ENCODE measurements around the gene LRRN3.

LRRN3 gene

DNA sequence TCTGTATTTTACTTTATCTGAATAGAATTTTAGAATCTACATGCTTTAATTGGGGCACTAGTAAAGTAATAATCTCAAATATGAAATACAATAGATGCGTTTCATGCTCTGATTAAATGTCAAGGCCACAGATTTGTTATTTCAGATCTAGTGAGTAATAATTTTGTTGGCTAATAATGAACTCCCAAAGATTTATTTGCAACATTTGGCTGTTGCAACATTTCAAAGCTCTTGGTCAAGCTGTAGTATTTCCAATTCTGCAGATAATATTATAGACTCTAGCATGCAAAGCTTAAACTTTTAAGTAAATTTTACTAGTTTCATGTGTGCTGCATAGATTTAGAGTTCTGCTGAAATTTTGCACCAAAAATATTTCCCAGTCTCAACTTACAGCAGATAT is 16.7 kb downstream of the LRRN3 start:
- no peak for DNase-seq

DNA sequence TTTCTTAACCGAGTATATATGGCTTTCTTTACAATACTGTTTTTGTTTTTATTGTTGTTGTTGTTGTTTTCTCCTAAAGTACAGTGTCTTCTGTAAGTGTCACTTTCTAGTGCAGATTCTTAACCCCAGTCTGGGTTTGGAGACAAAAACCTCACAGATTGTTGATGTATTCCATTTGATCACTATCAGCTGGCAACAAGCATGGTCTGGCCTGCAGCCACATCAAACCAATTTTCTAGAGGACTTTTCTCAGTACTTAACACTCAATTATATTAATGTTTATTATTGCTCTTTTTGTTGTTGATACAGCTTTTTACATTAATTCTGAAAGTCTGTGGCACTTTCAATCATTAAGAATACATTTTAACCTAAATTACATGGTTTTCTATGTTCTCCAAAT is 17.1 kb downstream of the LRRN3 start:
- peak in 2 of 3 experiments; percentile 30 to 85 for DNase-seq

DNA sequence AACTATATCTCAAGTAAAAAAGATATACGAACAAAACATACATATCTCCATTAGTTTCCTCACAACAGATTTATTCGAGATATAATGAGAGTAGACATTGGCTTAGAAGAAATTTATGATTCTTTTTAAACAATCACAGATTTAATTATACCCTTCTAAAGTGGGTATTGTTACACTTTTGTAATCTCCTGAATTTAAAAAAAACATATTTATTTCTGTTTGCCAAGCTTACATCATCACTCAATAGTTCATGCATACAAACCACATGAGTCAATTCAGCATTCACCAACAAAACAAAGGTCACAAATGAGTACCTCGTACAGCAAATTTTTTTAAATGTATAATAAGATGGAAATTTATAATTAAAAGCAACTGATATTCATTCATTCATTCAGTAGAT is 17.6 kb downstream of the LRRN3 start:
- DNase-seq = peak in 2 of 3 experiments; percentile 15 to 85

DNA sequence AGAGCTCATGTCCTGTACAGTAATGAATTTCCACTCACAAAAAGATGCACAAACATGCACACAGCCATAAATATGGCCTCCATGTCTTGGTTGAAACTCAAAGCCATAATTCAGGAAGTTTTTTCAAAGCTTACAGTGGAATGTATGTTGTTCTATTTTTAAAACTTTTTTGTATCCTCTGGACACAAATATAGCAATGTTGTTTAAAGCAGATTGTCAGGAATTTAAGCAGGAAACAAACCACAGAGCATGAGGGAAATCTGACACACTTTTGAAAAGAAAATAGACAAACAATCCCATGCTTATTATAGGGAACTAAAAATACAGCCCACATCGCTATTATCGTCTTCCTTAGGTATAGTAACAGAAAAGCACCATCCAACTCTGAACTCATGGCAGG is 21.5 kb downstream of the LRRN3 start:
- DNase-seq = no peak

DNA sequence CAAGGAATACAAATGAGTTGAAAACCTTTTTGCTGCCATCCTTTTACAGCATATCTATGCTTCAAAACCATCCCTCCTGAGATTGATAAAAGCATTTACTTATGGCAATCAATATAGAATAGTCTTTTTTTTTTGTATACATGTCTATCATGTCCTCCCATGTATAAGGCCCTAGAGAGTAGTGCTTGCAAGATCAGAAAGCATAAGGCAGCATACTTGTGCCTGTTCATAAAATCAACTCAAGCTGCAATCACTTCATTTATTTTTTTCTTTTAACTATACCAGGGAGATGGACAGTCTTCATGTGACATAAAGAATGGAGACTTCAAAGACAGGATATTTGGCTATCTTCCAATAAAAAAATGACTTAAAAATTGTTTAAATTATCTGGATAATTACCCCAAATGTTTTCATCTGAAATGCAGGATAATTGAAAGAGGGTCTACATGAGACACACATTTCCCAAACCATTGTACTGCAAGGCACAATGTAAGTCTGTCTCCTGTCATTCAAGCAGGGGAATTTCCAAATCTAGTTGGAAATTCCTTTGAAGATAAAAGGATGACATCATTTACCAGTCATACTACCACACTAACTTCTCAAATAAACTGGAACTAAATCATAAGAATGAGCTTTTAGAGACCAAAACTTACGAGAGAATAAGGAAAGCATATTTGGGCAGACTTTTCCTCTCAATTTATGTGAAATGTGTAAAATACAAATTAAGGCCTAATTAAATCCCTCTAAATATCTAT is 22.5 kb downstream of the LRRN3 start:
- DNase-seq = no peak

DNA sequence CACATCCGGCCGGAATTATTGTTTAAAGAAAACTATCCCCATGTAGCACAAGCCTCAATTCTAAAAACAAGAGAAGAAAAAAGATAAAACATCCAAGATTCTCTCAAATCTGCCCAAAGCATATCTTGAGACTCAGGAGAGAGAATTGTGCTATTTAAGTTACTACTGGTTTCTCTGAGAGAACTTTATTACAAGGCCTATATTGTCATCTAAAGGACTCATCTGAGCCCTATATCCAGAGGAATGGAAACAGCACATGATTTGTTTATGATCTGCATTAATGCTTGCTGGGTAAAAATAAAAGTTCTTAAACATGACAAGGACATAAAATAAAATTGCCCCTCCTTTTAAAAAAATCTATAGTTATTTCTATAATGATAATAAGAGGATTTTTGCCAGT is 25.0 kb downstream of the LRRN3 start:
- no peak for DNase-seq

DNA sequence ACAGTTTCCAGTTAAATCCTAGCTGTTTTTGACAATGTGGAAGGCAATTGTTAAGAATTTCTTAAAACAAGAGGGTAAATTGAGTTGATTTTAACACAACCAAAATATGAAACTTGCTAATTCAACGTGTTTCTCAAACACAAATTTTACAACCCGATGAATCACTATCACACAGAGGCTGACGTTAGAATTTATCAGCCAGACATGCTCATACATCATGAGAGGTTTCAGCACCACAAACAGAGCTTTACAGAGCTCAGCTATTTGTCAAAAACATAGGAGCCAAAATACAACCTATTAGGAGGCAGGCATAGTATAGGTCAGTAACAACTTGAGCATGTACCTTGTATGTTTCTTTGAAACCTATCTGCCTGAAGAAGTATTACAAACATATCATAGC is 36.1 kb downstream of the LRRN3 start:
- DNase-seq = no peak

DNA sequence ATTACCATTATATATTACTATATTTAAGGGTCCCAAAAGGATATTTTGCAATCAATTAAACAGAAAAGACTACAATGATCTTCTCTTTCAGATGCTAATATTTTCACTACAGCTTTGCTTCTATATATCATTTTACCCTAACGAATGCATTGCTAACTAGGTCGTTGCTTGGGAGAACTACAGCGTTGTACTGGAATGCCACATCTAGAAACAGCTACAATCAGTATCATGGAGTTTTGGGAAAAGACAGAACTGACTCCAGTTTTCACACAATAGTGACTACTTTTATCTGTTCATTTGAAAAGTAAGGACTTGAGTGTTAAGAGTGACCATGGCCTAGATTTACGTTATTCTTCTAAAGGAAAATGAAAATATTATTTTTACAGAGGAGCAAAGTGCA is 38.5 kb downstream of the LRRN3 start:
- DNase-seq = no peak

DNA sequence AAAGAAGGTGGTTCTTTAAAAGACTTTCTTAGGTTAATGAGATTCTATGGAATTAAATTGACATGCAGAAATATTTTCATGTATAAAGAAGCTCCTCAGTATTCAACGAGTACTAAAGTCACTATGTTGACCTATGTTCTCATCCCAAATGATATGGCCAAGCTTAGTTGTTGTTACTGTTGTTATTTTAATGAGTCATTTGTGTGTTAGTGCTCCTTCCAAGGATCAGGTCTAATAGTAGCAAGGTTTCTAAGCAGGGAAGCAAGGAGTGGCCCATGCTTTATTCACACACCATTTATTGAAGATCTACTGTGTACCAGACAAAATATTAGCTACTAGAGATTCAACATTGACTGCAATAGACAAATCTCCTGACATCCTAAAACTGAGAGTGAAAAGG is 41.9 kb downstream of the LRRN3 start:
- no peak for DNase-seq

DNA sequence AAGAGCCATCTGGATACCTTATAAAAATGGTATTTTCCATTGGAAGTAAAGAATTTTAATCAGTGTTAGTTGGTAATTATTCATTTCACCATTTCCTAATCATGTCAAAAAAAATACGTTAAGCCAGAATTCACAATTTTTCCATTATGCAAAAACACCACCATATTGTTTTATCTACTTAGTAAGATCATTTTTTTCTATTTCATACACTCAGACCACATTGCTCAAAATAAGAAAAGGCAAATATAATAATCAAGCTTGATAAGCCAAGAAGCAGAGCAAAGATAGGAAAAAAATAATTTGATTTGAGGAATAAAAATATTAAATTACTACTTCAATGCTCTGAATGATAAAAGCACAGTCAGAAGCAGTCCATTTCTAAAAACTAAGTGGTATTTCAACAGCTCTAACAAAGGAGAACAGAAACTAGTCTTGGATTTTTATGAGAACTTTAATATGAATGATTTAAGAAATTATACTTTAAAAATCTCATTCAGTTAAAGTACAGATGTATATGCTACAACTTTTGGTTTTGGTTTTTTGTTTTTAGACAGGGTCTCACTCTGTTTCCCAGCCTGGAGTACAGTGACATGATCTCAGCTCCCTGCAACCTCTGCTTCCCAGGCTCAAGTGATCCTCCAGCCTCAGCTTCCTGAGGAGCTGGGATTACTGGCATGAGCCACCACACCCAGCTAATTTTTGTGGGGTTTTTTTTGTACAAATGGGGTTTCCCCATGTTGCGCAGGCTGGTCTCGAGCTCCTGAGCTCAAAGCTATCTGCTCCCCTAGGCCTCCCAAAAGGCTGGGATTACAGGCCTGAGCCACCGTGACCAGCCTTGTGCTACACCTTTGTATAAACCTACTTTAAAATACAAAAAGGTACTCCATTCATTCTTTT is 46.6 kb downstream of the LRRN3 start:
- no peak for DNase-seq

DNA sequence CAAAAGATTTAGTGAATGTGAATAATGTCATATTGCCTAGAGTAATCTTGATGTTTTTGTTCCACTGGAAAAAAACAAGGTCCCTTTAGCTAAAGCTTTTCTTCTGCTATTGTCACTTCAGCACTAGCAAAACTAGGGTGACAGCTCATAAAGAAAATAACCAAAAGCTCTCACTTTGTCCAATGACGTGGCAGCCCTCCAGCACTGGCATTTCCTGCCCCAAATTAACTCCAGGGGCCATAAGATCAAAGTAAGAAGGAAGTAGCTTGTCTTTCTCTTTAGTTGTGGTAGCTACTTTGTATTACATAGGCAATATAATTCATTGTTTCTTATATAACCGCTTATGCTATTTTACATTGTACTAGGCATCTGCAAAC is 47.3 kb downstream of the LRRN3 start:
- no peak for DNase-seq

DNA sequence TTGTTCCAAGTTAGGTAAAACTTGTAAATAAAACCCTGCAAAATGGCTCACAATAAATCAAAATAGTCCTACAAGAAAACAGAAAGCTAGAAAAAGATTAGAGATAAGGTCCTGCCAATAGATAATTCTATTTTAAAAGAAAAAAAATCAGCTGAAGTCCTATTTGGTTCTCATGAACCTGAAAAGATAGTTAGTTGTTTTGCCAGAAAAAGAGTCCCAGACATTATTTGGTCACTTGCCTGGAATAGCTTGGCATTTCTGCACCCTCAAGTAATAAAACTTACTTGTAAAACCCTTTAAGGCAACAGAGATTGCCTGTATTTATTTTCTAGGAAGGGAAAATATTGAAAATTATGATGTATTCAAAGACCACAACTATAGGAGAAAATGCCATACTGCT is 47.7 kb downstream of the LRRN3 start:
- DNase-seq = no peak

DNA sequence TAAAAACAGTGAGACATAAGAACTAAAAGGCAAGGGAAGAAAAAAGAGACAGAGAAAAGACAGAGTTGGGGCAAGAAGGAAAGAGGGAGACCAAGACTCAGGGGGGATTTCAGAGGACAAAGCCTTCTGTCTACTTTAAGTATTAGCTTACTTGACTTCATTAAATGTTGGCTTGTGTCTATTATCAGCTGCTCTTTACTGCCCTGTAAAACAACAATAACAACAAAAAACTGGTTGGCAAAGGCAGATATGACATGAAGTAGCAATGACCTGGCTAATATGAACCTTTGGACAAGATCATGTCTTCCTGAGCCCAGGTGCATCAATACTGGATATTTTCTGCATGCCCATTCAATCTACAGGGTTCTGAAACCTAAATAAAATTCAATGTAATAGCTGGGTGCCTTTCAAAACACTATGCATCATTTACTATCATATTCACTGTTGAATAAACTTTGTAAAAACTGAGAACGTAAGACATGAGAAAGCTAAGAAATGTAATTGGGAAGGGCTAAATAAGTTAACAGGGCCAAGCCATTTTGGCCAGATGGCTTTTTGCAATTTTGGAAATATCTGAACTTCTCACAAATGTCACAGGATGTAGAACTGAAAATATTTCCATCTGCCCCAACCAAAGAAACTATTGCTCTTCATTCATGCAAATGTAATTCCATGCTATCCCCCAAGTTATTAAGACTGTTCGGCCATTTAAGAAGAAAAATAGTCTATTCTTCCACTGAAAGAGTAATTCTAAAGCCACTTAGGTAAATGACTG is 49.4 kb downstream of the LRRN3 start:
- DNase-seq = no peak

DNA sequence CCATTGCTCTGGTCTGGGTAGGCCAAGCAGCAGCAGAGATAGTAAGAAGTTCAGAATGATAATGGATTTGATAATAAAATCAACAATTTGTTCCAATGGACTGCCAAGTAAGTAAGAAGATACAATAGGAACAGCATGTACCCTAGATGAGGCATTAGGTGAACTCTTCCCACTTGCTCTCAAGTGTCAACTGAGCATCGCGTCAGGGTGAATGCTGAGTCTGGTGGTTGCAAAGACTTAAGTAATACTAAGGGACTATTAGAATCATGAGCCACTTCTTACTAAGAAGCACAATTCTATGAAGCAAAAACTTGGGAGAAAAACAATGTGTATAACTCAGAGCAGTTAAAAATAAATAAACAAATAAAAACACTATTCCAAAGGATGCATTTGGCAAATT is 54.5 kb downstream of the LRRN3 start:
- DNase-seq = no peak

DNA sequence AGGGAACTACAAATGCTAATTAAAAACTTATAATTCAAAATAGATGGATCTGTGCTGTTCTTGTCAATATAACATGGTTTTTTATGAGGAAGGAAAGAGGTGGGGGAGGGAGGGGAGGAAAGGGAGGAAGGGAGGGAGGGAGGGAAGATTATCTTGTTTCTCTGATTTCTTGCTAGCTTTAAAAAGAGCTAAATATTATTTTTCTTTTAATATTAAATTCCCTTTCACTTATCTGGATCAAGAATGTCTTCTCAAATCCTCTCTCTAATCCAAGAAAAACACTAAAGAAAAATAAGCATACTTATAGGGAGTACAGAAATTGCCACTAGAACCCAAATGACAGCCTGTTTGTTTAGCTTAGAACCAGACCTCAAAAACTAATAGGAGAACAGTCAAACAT is 55.2 kb downstream of the LRRN3 start:
- DNase-seq = no peak

DNA sequence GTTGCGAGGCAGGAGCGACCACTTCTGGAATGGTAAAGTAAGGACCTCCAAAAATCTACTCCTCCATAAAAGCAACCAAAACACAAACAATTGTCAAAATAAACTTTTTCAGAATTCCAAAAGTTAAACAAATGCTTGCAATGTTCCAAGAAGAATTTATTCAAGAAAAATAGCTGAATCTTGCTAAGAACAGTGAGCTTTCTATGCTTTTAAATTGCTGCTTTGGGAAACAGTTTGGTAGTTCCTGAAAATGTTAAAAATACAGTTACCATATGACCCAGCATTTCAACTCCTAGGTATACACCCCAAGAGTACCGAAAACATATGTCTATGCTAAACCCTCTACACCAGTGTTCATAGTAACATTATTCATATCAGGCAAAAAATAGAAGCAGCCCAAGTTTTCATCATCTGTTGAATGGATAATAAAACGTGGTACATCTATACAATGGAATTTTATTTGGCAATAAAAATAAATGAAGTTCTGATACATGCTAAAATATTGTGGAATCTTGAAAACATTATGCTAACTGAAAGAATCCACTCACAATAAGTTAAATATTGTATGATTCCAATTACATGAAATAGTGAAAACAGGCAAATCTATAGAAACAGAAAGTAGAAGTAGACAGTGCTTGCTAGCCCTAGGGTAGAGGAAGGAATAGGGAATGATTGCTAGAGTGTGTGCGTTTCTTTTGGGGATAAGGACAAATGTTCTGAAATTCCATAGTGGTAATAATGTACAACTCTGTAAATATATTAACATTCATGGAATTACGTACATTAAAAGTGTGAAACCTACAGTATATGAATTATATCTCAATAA is 57.0 kb downstream of the LRRN3 start:
- no peak for DNase-seq

DNA sequence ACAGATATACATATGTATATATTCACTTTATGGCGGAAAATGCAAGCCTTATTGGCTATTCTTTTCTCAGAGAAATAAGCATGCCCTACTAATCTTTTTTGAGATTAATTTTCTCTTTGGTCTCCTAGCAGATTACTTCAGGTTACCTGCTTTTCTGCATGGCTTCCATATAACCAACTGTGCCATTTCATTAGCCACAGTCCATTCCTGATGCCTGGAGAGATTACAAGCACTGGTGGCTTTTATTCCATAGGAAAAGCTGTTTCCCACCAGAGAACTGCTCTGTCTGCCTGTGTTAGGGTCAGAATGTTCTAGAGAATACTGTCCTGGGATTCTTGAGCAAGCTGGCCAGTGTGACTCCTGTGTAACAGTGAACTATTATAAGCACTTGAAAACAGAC is 59.8 kb downstream of the LRRN3 start:
- no peak for DNase-seq

DNA sequence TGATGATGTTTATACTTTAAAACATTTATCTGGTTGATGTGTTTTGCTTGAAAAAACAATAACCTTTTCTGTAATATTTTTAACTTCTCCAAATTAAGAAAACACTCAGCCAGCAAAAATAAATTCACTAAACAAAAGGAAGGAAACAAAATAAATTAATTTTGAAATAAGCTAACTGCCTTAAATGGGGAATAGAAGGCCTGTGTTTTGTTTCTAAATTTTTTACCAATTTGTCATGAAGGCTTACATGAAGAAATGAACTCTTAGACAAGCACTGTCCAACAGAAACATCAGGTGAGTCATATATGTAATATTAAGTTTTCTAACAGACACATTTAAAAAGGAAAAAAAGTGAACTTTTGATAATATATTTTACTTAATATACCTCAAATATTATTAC is 68.5 kb downstream of the LRRN3 start:
- no peak for DNase-seq

DNA sequence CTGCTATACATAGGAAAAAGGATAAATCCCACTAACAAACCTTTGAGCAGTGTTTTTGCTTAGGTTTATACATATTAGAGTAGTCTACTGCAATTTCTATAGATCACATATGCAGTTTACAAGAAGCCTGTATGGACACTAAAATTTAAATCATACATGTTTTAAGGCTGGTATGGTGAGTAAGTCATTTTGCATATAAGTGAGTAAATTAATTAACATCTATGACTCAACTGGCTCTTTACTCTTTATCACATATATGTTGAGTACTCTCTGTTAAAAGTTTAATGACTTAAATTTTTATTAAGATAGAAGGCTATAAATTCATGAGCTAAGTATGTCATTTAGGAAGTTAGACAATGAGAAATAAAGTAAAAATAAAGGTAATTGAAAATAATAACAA is 69.4 kb downstream of the LRRN3 start:
- DNase-seq = no peak

DNA sequence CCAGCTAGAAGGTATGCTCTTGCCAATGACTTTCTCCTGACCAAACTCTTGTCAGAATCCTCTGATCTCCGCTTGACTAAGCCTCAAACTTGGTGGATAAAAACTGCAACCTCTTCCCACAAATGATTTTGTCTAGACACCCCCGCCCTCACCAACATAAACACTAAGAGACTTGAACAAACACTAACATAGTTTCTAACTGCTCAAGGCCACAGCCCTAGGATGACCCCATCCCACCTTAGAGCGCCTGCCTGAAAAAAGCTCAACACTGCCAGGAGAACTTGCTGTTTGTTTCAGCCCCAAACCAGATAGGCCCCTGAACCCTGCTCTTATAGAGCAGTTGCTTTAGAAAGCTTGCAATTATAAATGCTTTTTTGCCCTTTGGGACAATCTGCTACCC is 71.8 kb downstream of the LRRN3 start:
- no peak for DNase-seq

DNA sequence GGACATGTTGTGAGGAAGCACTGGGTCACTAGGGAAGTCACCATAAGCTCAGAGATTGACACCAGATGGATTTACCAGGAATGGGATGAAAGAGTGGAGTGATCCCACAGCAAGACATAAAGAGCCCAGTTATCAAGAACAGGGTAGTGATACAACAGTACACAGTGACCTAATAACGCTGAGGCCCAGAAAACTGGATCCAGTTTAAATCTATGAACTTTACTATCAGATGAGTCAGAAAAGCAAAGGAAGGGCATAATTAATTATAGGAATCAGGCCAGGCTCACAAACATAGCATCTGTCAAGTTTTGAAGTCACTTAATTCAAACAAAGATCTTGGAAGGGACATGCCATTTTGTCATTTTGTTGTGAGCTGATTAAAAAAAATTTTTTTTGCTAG is 73.5 kb downstream of the LRRN3 start:
- DNase-seq = no peak

DNA sequence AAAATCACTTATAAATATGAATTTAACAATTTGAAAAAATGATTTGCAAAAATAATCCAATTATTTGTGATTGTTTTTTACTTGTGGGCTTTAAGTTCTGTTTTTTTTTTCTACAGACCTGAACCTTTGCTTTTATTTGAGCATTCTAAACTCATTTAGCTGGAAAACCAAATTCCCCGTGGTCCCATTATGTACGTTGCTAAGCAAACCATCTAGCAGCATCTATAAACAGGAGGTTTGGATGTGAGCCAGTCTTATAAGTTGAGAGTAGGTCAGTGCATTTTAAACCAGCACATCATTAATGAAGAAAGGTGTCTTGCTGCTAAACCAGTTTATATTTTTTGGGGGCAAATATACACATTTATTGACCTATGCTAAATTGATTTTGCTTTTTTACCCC is 77.3 kb downstream of the LRRN3 start:
- DNase-seq = peak; percentile 31 to 90 (median 89)
